K562 (cell line): ENCODE measurements around the gene LEMD1. TPM values are rescaled to one million over a fixed set of nuclear protein-coding genes. Genes with fewer than 3 reads are reported as not detected.

Experiments used
- ATAC-seq: fragments of 200-7000 bp; cut with Tn5 transposase; 3 replicates; pipeline ENCODE4 v1.9.1; 2020; ENCODE audit warnings: moderate library complexity
- BruUV-seq: library from RNA; stranded (reverse); fragments of 400-500 nt; replicated peaks from 2 replicates; lab custom pipeline; 2021; lab: Mats Ljungman, UMichigan
- CTCF ChIA-PET: fragments of 300-600 bp; formaldehyde crosslinking; extraction: SDS; loops from one replicate; lab custom pipeline; 2021; ENCODE audit warnings: low intra/inter-chr PET ratio; lab: Yijun Ruan, JAX
- POLR2A ChIA-PET: fragments of 300-600, 350-650 bp; sonication (Branson Sonifier 250); formaldehyde crosslinking; extraction: SDS; loops from one replicate; lab custom pipeline; 2021; ENCODE audit warnings: antibody characterized with exemption, inconsistent platforms; lab: Yijun Ruan, JAX
- DNase-seq, 4 experiments: peaks; one replicate each; pipeline versions ENCODE4 v3.0.0 to v3.0.0-alpha.2; 2011 to 2018; ENCODE audit warnings: low spot score in 3 of 4, mixed read lengths in 3 of 4; ENCODE audit errors: extremely low read depth in 1 of 4
- FAIRE-seq: peaks from 2 replicates; lab custom pipeline; 2011; peaks lifted over from hg19 to GRCh38; lab: Jason Lieb, UNC
- H2AFZ ChIP-seq: 2 replicates; pipeline ENCODE4 v1.6.0; 2011; ENCODE audit warnings: low read depth, low read length, control low read depth, inconsistent platforms
- H3K27ac ChIP-seq: fragments of 200-600 bp; 3 replicates; pipeline ENCODE4 v1.8.0; 2011; ENCODE audit warnings: low read depth, mild to moderate bottlenecking, control low read depth, inconsistent platforms, low read length, moderate library complexity, mixed read lengths; ENCODE audit errors: extremely low read depth
- H3K27me3 ChIP-seq, 2 experiments: fragments of 300-600 bp in 1 of 2; 2 replicates in 1 of 2; 3 replicates in 1 of 2; pipeline versions ENCODE4 v1.6.0 to v1.8.0; 2011; ENCODE audit warnings: inconsistent platforms in 2 of 2, low read length in 2 of 2, mild to moderate bottlenecking in 1 of 2, mixed read lengths in 1 of 2, moderate library complexity in 1 of 2; ENCODE audit not compliant: control insufficient read depth in 2 of 2, insufficient read depth in 2 of 2
- H3K36me3 ChIP-seq: fragments of 300-600 bp; 3 replicates; pipeline ENCODE4 v1.8.0; 2011; ENCODE audit warnings: mild to moderate bottlenecking, low read length, inconsistent platforms; ENCODE audit not compliant: control insufficient read depth, insufficient read depth
- H3K4me1 ChIP-seq, 2 experiments: fragments of 200-600 bp in 1 of 2; replicated peaks in 1 of 2; 2 replicates in 1 of 2; 3 replicates in 1 of 2; pipeline versions ENCODE4 v1.5.1 to v1.8.0; 2011; ENCODE audit warnings: inconsistent platforms in 2 of 2, low read length in 2 of 2, mild to moderate bottlenecking in 1 of 2, mixed read lengths in 1 of 2, moderate library complexity in 1 of 2; ENCODE audit not compliant: control insufficient read depth in 2 of 2, insufficient read depth in 2 of 2
- H3K4me2 ChIP-seq: 2 replicates; pipeline ENCODE4 v1.6.1; 2011; ENCODE audit warnings: low read length, control low read depth, inconsistent platforms, mixed read lengths; ENCODE audit not compliant: insufficient read depth
- H3K4me3 ChIP-seq: fragments of 200-600 bp; sonication (generic), shearing (Covaris generic); 2 replicates; pipeline ENCODE4 v1.5.1; 2016; ENCODE audit warnings: control low read depth, inconsistent platforms
- H3K79me2 ChIP-seq: fragments of 200-600 bp; 3 replicates; pipeline ENCODE4 v1.8.0; 2011; ENCODE audit warnings: low read length, inconsistent platforms; ENCODE audit not compliant: control insufficient read depth, insufficient read depth
- H3K9ac ChIP-seq, 2 experiments: 2 replicates each; pipeline versions ENCODE4 v1.6.0 to v1.6.1; 2011; ENCODE audit warnings: low read depth in 2 of 2, low read length in 2 of 2, control low read depth in 1 of 2, inconsistent platforms in 1 of 2, mild to moderate bottlenecking in 1 of 2, mixed read lengths in 1 of 2; ENCODE audit not compliant: insufficient read depth in 1 of 2
- H3K9me1 ChIP-seq: one replicate; pipeline ENCODE4 v1.6.0; 2011; ENCODE audit warnings: inconsistent platforms, mild to moderate bottlenecking, low read length, moderate library complexity; ENCODE audit not compliant: control insufficient read depth, insufficient read depth
- H3K9me3 ChIP-seq: replicated peaks from 2 replicates; pipeline ENCODE4 v1.5.1; 2011; ENCODE audit warnings: low read depth, low read length, inconsistent platforms; ENCODE audit not compliant: control insufficient read depth, insufficient read depth
- H4K20me1 ChIP-seq: replicated peaks from 2 replicates; pipeline ENCODE4 v1.6.1; 2011; ENCODE audit warnings: low read length, inconsistent platforms, mixed read lengths; ENCODE audit not compliant: control insufficient read depth, insufficient read depth
- CEBPG ChIP-seq, 3 experiments: fragments of 200-800 bp in 1 of 3; sonication (Bioruptor generic) in 1 of 3; sonication (generic) in 1 of 3; formaldehyde crosslinking in 1 of 3; IDR thresholded peaks in 2 of 3; conservative IDR thresholded peaks in 1 of 3; 2 replicates each; pipeline versions ENCODE4 v1.6.1 to v1.8.0; 2016 to 2022; ENCODE audit warnings: missing compliant biosample characterization in 2 of 3, missing genetic modification characterization in 2 of 3, mild to moderate bottlenecking in 1 of 3, missing genetic modification reagents in 1 of 3
- GATAD2B ChIP-seq: fragments of 450-650 bp; IDR thresholded peaks from 2 replicates; pipeline ENCODE4 v1.6.1; 2017; ENCODE audit warnings: mild to moderate bottlenecking, borderline replicate concordance
- IRF1 ChIP-seq: sonication (generic); formaldehyde crosslinking; IDR thresholded peaks from 2 replicates; pipeline ENCODE4 v1.8.0; 2022; ENCODE audit warnings: missing genetic modification reagents, mild to moderate bottlenecking, borderline replicate concordance
- WGBS: fragments of 100-300 bp; shearing (Covaris generic); methylation state at CpG from one replicate; pipeline ENCODE4 v1.1.6; 2016; ENCODE audit warnings: low coverage, mixed read lengths; ENCODE audit not compliant: insufficient coverage; ENCODE audit errors: missing lambda C conversion rate; 5-methylcytosine and 5-hydroxymethylcytosine counted together
- in situ Hi-C: fragments of 300-500 bp; cut with MboI; formaldehyde crosslinking; loops from 4 replicates; pipeline ENCODE4 v1.15.0; 2018; ENCODE audit warnings: inconsistent platforms, mixed read lengths
- intact Hi-C: fragments of 100-400 bp; cut with micrococcal nuclease; formaldehyde crosslinking; loops from 2 replicates; pipeline ENCODE4 v1.14.2; 2022
- polyA plus RNA-seq, 8 experiments: library from polyadenylated mRNA; depleted of rRNA in 4 of 8; stranded (reverse) in 5 of 8; unstranded in 3 of 8; fragments of >200 nt; fragmentation: Nextera tagmentation in 2 of 8; fragmentation: Illumina TruSeq in 1 of 8; extraction: Ambion mirVana in 2 of 8; extraction: Trizol in 1 of 8; gene quantifications; 2 replicates each; pipeline versions ENCODE4 v1.2.1 to v1.2.3, GENCODE V29; 2011 to 2014; ENCODE audit warnings: inconsistent platforms in 1 of 8, missing spikeins in 1 of 8
- total RNA-seq, 7 experiments: library from RNA; depleted of rRNA in 6 of 7; stranded (reverse); fragments of >200 nt in 6 of 7; fragmentation: Illumina TruSeq in 2 of 7; extraction: Trizol in 2 of 7; gene quantifications; 2 replicates each; pipeline versions ENCODE4 v1.2.1 to v1.2.3, GENCODE V29; 2011 to 2021; ENCODE audit warnings: low replicate concordance in 1 of 7

Gene LEMD1
- total and polyA plus RNA-seq, 9 of the 15 experiments (the other 6 are each of a cell fraction or from before 2014, with no cell fraction given): 0.11 to 2.4 (median 0.57) TPM; not detected in 1

GRCh38 chr1:205398586-205398985, 23.3 kb downstream of the LEMD1 start:
- intact Hi-C loops: no loop called here
- Histone ChIP-seq H3K36me3 (no peaks in the 10 kb centered on the region), H4K20me1 (no peaks in the 10 kb centered on the region), H3K9me3 (no peaks in the 10 kb centered on the region), H3K4me1 (no peaks in the 10 kb centered on the region), H3K9me1 (no peaks in the 10 kb centered on the region), H3K79me2 (no peaks in the 10 kb centered on the region), H2AFZ (no peak overlapping the region), H3K27ac (no peak overlapping the region), H3K9ac (no peak overlapping the region), H3K27me3 (no peaks in the 10 kb centered on the region; a peak in 1 of 5 replicates), H3K4me2 (no peak overlapping the region), H3K4me3 (no peak overlapping the region)
- ATAC-seq (no peak), FAIRE-seq (no peak), DNase-seq (no peak)
- in situ Hi-C loops: loop anchor here (5.0 kb wide), 1 partner anchor 89 kb away; no protein-coding TSS in a partner anchor
- TF ChIP-seq IRF1 (CRISPR knock-in tag) (no peak), CEBPG (CRISPR knock-in tag; IDR thresholded peaks at IDR 0.05) (peak; percentile 8; the same call in 1 of the 2 replicates), CEBPG (tag; conservative IDR thresholded peaks at IDR 0.05 in 1 of 2, IDR thresholded peaks at IDR 0.05 in 1 of 2) (no peak), GATAD2B (no peak)
- POLR2A ChIA-PET: no interaction called here
- WGBS: 5% methylated on average over 4 of the region's 4 CpGs
- CTCF ChIA-PET: interaction anchor here (2.6 to 3.2 kb wide), 2 partner anchors 90 to 126 kb away, joined by 11 to 21 read pairs; no protein-coding TSS in a partner anchor
- BruUV-seq: no TSS peak
